Stimulated activated CD4-positive, alpha-beta T cell treated with anti-CD3 and anti-CD28 coated beads, TNF-alpha, amount 100 ng/mL, for 4 hours (primary cell): Measurements from ENCODE around the gene KIAA1958.

ENCODE experiments used
- DNase-seq, 3 experiments: peaks; one replicate each; pipeline ENCODE4 v3.0.0-alpha.2; 2020; ENCODE audit warnings: low read depth in 3 of 3

Gene KIAA1958

GRCh38 chr9:112486221-112487007 is at the start of gene KIAA1958:
TSS of gene KIAA1958 (plus strand) at chr9:112486827. CDS start at chr9:112574081, 87,254 bp downstream.
- peak; percentile 60 to 70 (median 63) for DNase-seq

- DNase-seq, result no peak
These were observed 49.2 kb upstream of the KIAA1958 start for GRCh38 chr9:112437406-112437805.

- DNase-seq, result no peak
These were observed 47.5 kb upstream of the KIAA1958 start for GRCh38 chr9:112439171-112439570.

GRCh38 chr9:112439825-112440224 is 46.8 kb upstream of the KIAA1958 start:
- DNase-seq, result no peak

GRCh38 chr9:112443200-112443599 is 43.4 kb upstream of the KIAA1958 start:
- DNase-seq, result peak in 1 of 3 experiments; percentile 3

- DNase-seq, result no peak
These were observed 43.0 kb upstream of the KIAA1958 start for GRCh38 chr9:112443636-112444035.

GRCh38 chr9:112445196-112445595 is 41.4 kb upstream of the KIAA1958 start:
- DNase-seq, result no peak

GRCh38 chr9:112446080-112446479 is 40.5 kb upstream of the KIAA1958 start:
- DNase-seq, result no peak

GRCh38 chr9:112446526-112446925 is 40.1 kb upstream of the KIAA1958 start:
- DNase-seq, result no peak

GRCh38 chr9:112447283-112447761 is 39.3 kb upstream of the KIAA1958 start:
- DNase-seq, result no peak

- DNase-seq, result no peak
These were observed 23.8 kb upstream of the KIAA1958 start for GRCh38 chr9:112462855-112463254.

GRCh38 chr9:112465352-112465751 is 21.3 kb upstream of the KIAA1958 start:
- no peak for DNase-seq

GRCh38 chr9:112472996-112473395 is 13.6 kb upstream of the KIAA1958 start:
- no peak for DNase-seq

GRCh38 chr9:112473986-112474385 is 12.6 kb upstream of the KIAA1958 start:
- no peak for DNase-seq

- no peak for DNase-seq
These were observed 11.3 kb upstream of the KIAA1958 start for GRCh38 chr9:112475318-112475717.

- DNase-seq, result no peak
These were observed 9.3 kb upstream of the KIAA1958 start for GRCh38 chr9:112477330-112477729.

GRCh38 chr9:112479221-112479620 is 7.4 kb upstream of the KIAA1958 start:
- DNase-seq, result no peak

GRCh38 chr9:112484607-112485006 is 2.0 kb upstream of the KIAA1958 start:
- no peak for DNase-seq

GRCh38 chr9:112485574-112485973 is 1.1 kb upstream of the KIAA1958 start:
- no peak for DNase-seq

GRCh38 chr9:112487008-112487798 is 576 bp downstream of the KIAA1958 start:
- DNase-seq, result peak; percentile 26 to 48 (median 37)

- no peak for DNase-seq
These were observed 1.2 kb downstream of the KIAA1958 start for GRCh38 chr9:112487799-112488340.

- no peak for DNase-seq
These were observed 2.5 kb downstream of the KIAA1958 start for GRCh38 chr9:112489039-112489546.
